Erythroblast (primary cell): ENCODE data around the gene NDRG4.
"Not testable (repeated sequence)": the region's sequence is repeated elsewhere in the genome, so short reads cannot be mapped to it uniquely, and the experiment has no call there.

Experiments
- DNase-seq, 2 experiments: peaks; one replicate each; lab custom pipeline; 2025; lab: John Stamatoyannopoulos, UW
- GATA1 ChIP-seq: IDR thresholded peaks from 2 replicates; pipeline ENCODE4 v1.6.1; 2011; ENCODE audit warnings: low read depth, mild to moderate bottlenecking, control low read depth, low read length, moderate library complexity
- POLR2A ChIP-seq: IDR thresholded peaks from 2 replicates; pipeline ENCODE4 v1.6.1; 2011; ENCODE audit warnings: mild to moderate bottlenecking, low read length

NDRG4 gene

GRCh38 chr16:58474296-58474695, 25.6 kb upstream of the NDRG4 start:
- no peak for TF ChIP-seq GATA1
- no peak for TF ChIP-seq POLR2A
- DNase-seq, result no peak

- TF ChIP-seq GATA1 (no peak), POLR2A (no peak)
- no peak for DNase-seq
Measured at GRCh38 chr16:58475091-58475619, 24.8 kb upstream of the NDRG4 start.

- TF ChIP-seq POLR2A, result no peak
- no peak for TF ChIP-seq GATA1
- DNase-seq, result no peak
Measured at GRCh38 chr16:58476791-58477190, 23.2 kb upstream of the NDRG4 start.

GRCh38 chr16:58478427-58478826, 21.5 kb upstream of the NDRG4 start:
- TF ChIP-seq GATA1 (no peak), POLR2A (no peak)
- no peak for DNase-seq

GRCh38 chr16:58481226-58481869, 18.6 kb upstream of the NDRG4 start:
- no peak for TF ChIP-seq GATA1
- TF ChIP-seq POLR2A, result no peak

GRCh38 chr16:58481931-58482330, 18.0 kb upstream of the NDRG4 start:
- DNase-seq, result no peak
- TF ChIP-seq POLR2A (no peak), GATA1 (no peak)

More at GRCh38 chr16:58481226-58481869, 18.6 kb upstream of the NDRG4 start:
- no peak for DNase-seq

- no peak for TF ChIP-seq POLR2A
- no peak for TF ChIP-seq GATA1
- DNase-seq, result no peak
Measured at GRCh38 chr16:58485184-58485887, 14.6 kb upstream of the NDRG4 start.

GRCh38 chr16:58487566-58488351, 12.2 kb upstream of the NDRG4 start:
- peak; percentile 83 to 90 for DNase-seq
- TF ChIP-seq POLR2A (no peak), GATA1 (no peak)

GRCh38 chr16:58488531-58488930, 11.4 kb upstream of the NDRG4 start:
- DNase-seq, result peak; percentile 59 to 88
- no peak for TF ChIP-seq POLR2A
- TF ChIP-seq GATA1, result no peak

GRCh38 chr16:58490065-58490464, 9.9 kb upstream of the NDRG4 start:
- TF ChIP-seq POLR2A (no peak), GATA1 (no peak)
- no peak for DNase-seq

- DNase-seq, result not testable (repeated sequence)
Measured at GRCh38 chr16:58490539-58490938, 9.4 kb upstream of the NDRG4 start.

- no peak for DNase-seq
- TF ChIP-seq POLR2A (no peak), GATA1 (no peak)
Measured at GRCh38 chr16:58492066-58492465, 7.9 kb upstream of the NDRG4 start.

- TF ChIP-seq POLR2A (no peak), GATA1 (no peak)
- peak; percentile 20 to 27 for DNase-seq
Measured at GRCh38 chr16:58492735-58493134, 7.2 kb upstream of the NDRG4 start.
